COLO668 (cell line): ENCODE data around the gene XRCC3.

Experiments
- DNase-seq: peaks from one replicate; lab custom pipeline; 2025; ENCODE audit not compliant: unreplicated experiment; lab: John Stamatoyannopoulos, UW

Gene XRCC3

GRCh38 chr14:103708750-103709187 lies 6.5 kb downstream of the XRCC3 start:
- no peak for DNase-seq

GRCh38 chr14:103707329-103708263 lies 7.7 kb downstream of the XRCC3 start:
- DNase-seq, result no peak

GRCh38 chr14:103706551-103707328 lies 8.5 kb downstream of the XRCC3 start:
- DNase-seq, result no peak

GRCh38 chr14:103705504-103706284 lies 9.6 kb downstream of the XRCC3 start:
- no peak for DNase-seq

GRCh38 chr14:103705118-103705503 lies 10.1 kb downstream of the XRCC3 start:
- DNase-seq, result no peak

- DNase-seq, result no peak
Observed at GRCh38 chr14:103704708-103705107, 10.5 kb downstream of the XRCC3 start.

GRCh38 chr14:103703433-103704385 lies 11.5 kb downstream of the XRCC3 start:
- DNase-seq, result no peak

GRCh38 chr14:103702497-103703432 lies 12.5 kb downstream of the XRCC3 start:
- DNase-seq, result no peak

GRCh38 chr14:103702095-103702494 lies 13.2 kb downstream of the XRCC3 start:
- DNase-seq, result no peak

GRCh38 chr14:103700753-103701490 lies 14.3 kb downstream of the XRCC3 start:
- no peak for DNase-seq

GRCh38 chr14:103699901-103700752 lies 15.1 kb downstream of the XRCC3 start:
- DNase-seq, result no peak

- DNase-seq, result no peak
Observed at GRCh38 chr14:103699261-103699661, 16.0 kb downstream of the XRCC3 start.

GRCh38 chr14:103698380-103699260 lies 16.6 kb downstream of the XRCC3 start:
- peak; percentile 86 for DNase-seq

GRCh38 chr14:103697603-103698379 lies 17.5 kb downstream of the XRCC3 start:
- no peak for DNase-seq

- DNase-seq, result no peak
Observed at GRCh38 chr14:103697206-103697602, 18.0 kb downstream of the XRCC3 start.
